HUES48 (cell line): ENCODE results near the gene RBM45.

Experiments
- H3K27ac ChIP-seq: one replicate; pipeline ENCODE4 v1.7.0; 2013; ENCODE audit warnings: low read depth, low read length, inconsistent platforms
- H3K27me3 ChIP-seq: 2 replicates; pipeline ENCODE4 v1.6.1; 2013; ENCODE audit warnings: mild to moderate bottlenecking, low read length; ENCODE audit not compliant: control insufficient read depth, insufficient read depth
- H3K36me3 ChIP-seq: 2 replicates; pipeline ENCODE4 v1.6.1; 2013; ENCODE audit warnings: low read length; ENCODE audit not compliant: control insufficient read depth, insufficient read depth
- H3K4me1 ChIP-seq: 2 replicates; pipeline ENCODE4 v1.6.1; 2013; ENCODE audit warnings: mild to moderate bottlenecking, low read length; ENCODE audit not compliant: control insufficient read depth, insufficient read depth
- H3K4me3 ChIP-seq: 2 replicates; pipeline ENCODE4 v1.5.1; 2013; ENCODE audit warnings: mild to moderate bottlenecking, low read depth, low read length
- H3K9ac ChIP-seq: 2 replicates; pipeline ENCODE4 v1.6.1; 2013; ENCODE audit warnings: mild to moderate bottlenecking, low read depth, low read length, moderate library complexity
- H3K9me3 ChIP-seq: 2 replicates; pipeline ENCODE4 v1.6.1; 2013; ENCODE audit warnings: low read length; ENCODE audit not compliant: control insufficient read depth, insufficient read depth

RBM45 gene

DNA sequence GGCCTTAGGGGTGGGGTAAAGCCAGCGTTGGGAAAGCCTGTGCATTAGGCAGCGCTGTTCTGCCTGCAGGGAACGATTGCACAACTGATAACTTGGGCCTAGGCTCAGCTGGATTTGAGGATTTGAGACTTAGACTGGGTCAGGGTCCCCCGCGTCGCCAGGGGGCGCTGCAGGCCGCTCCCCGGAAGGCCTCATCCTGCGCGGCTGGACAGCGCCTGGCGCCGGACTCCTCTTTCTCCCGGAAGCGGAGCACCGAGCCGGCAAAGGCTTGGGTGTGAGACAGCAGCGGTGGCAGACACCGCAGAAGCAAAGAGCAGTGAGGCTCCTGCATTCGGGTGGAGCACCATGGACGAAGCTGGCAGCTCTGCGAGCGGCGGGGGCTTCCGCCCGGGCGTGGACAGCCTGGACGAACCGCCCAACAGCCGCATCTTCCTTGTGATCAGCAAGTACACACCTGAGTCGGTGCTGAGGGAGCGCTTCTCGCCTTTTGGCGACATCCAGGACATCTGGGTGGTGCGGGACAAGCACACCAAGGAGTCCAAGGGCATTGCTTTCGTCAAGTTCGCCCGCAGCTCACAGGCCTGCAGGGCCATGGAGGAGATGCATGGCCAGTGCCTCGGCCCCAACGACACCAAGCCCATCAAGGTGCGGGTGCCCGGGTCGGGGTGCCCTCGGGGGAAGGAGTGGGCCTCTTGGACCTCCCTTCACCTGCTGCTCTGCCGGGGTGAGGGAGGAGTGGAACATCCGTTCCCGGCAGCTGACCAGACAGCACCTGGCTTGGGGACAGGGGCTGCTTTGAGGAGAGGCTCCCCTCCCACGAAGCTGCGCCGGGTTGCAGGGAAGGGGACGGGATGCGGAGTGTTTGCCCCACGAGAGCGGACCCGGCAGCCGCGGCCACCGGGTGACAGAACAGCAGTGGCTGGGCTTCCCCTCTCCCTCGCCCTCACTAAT is at the start of gene RBM45:
Gene RBM45 (plus strand): TSS at position 236 of the 951 bp plus-strand sequence. CDS start 110 bp downstream, at position 346.
- H3K27ac ChIP-seq: peak within 1 kb of the TSS; percentile 66
- no peaks in the 10 kb centered on the region for H3K36me3 ChIP-seq
- peak within 1 kb of the TSS; percentile 49 for H3K9ac ChIP-seq
- no peaks in the 10 kb centered on the region for H3K27me3 ChIP-seq
- H3K4me3 ChIP-seq: peak within 1 kb of the TSS; percentile 89
- H3K4me1 ChIP-seq: no peaks in the 10 kb centered on the region
- no peaks in the 10 kb centered on the region for H3K9me3 ChIP-seq

- Histone ChIP-seq H3K4me1 (no peaks in the 10 kb centered on the region), H3K4me3 (no peak overlapping the region)
Observed at GRCh38 chr2:178066324-178066723, 45.9 kb upstream of the RBM45 start.

DNA sequence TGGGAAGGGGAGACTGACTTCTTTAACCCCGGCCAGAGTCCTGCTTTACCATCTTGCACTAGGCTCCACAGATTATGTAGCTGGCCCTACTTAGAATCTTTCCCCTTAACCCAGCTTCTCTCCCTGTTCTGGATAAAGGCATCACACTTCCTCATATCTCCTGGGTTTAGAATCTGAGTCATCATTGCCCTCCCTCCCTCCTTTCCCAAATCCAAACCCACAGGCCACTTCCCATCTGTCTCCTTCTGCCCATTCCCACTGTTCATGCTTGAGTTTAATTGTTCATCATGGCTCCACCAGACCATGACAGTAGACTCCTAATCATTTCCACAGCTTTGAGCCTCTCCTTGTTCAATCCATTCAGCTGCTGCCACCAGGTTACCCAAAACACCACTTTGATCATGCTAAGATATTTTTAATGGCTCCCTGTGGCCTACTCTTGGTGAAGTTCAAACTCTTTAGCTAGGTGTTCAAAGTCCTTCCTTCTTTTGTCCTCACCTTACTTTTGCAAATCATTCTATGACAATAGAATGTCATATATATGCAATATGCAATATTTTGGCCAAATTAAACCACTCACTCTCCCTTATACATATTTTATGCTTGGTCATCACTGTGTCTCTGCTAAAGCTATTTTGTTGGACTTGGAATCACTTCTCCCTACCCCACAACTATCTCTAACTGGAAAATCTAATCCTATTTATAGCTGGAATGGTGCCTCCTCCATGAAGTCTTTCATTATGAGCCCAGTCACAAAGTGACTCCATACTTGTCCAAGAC is 45.2 kb upstream of the RBM45 start:
- no peak overlapping the region for H3K9ac ChIP-seq
- H3K27me3 ChIP-seq: peaks cover 17% of the 10 kb centered on the region
- H3K4me3 ChIP-seq: no peak overlapping the region
- H3K27ac ChIP-seq: no peak overlapping the region
- no peaks in the 10 kb centered on the region for H3K9me3 ChIP-seq
- H3K4me1 ChIP-seq: no peaks in the 10 kb centered on the region; the same call in 1 of the 2 replicates
- H3K36me3 ChIP-seq: no peaks in the 10 kb centered on the region

More at GRCh38 chr2:178066324-178066723, 45.9 kb upstream of the RBM45 start:
- Histone ChIP-seq H3K27ac (no peak overlapping the region), H3K9ac (no peak overlapping the region), H3K9me3 (no peaks in the 10 kb centered on the region), H3K36me3 (no peaks in the 10 kb centered on the region), H3K27me3 (peaks cover 10% of the 10 kb centered on the region)

DNA sequence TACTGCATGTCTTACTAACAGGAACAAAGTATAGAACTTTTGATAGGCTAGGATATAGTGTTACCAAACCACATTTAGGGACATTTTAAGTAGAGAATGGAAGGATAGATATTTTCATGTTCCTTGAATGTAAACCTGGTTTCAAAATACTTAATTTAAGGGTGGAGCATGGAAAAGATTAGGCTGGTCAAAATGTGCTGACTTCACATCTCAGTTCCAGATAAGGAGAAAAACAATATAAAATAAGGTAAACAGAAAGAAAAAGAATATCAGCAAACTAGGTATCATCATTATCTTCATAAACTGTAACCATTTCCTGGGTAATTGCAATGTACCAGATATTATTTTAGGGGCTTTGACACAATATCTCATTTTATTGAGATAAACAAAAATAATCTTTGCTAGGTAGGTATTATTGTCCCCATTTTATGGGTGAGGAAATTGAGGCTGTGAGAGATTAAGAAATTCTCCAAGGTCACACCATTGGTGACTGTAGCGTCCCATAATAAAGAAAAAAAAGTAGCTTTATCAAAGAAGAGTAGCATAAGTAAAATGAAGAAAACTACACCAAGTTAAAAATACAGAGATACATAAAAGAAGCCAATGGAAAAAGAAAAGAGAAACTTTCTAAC is 43.3 kb upstream of the RBM45 start:
- Histone ChIP-seq H3K9me3 (no peaks in the 10 kb centered on the region), H3K27ac (no peak overlapping the region), H3K4me1 (peaks cover 8% of the 10 kb centered on the region), H3K36me3 (no peaks in the 10 kb centered on the region), H3K27me3 (peaks cover 30% of the 10 kb centered on the region), H3K9ac (no peak overlapping the region), H3K4me3 (no peak overlapping the region)

- Histone ChIP-seq H3K27me3 (peaks cover 36% of the 10 kb centered on the region), H3K27ac (no peak overlapping the region), H3K9me3 (no peaks in the 10 kb centered on the region), H3K36me3 (no peaks in the 10 kb centered on the region), H3K9ac (no peak overlapping the region), H3K4me3 (no peak overlapping the region), H3K4me1 (peaks cover 8% of the 10 kb centered on the region)
Observed at GRCh38 chr2:178069551-178069950, 42.7 kb upstream of the RBM45 start.

DNA sequence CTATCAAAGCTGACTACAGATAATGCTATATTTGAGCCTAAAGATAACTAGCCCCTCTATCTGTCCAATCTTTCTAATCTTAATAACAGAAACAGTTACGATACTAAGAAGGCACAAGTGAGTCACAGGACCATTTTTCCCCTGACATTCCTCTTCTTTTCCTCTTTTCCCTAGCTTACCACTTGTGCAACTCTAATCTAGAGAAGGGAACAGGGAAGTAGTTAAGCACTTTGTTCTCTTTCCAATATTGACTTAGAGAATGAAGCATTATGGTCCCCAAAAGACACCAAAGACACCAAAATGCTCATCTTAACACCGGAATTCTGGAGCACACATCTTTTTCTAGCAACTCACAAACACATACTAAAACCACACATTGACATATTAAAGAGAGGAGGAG is 41.4 kb upstream of the RBM45 start:
- Histone ChIP-seq H3K9ac (no peak overlapping the region), H3K4me1 (peaks cover 8% of the 10 kb centered on the region), H3K27ac (no peak overlapping the region), H3K9me3 (no peaks in the 10 kb centered on the region), H3K36me3 (no peaks in the 10 kb centered on the region), H3K27me3 (peaks cover 38% of the 10 kb centered on the region), H3K4me3 (no peak overlapping the region)

DNA sequence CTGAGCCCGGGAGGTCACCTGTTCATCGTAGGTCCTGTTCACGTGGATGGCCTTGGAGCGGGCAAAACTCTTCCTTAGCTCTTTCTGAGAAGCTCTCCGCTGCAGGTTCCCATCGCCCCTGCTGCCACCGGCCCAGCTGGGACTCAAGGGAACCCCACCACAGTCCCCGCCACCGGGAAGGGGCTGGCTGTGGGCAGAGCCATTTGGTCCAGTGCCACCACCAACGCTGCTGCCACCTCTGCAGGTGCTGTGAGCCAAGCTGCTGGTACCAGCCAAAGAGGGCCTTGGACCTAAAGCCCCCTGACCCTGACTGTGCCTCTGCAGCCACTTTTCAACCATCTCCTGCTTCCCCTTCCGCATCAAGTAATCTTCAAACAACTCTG is 40.2 kb upstream of the RBM45 start:
- Histone ChIP-seq H3K4me3 (peak overlapping the region; percentile 72; the same call in 1 of the 2 replicates), H3K9me3 (no peaks in the 10 kb centered on the region), H3K4me1 (peaks cover 8% of the 10 kb centered on the region), H3K27me3 (peaks cover 38% of the 10 kb centered on the region), H3K36me3 (no peaks in the 10 kb centered on the region), H3K9ac (no peak overlapping the region), H3K27ac (no peak overlapping the region)

- no peaks in the 10 kb centered on the region for H3K9me3 ChIP-seq
- no peaks in the 10 kb centered on the region for H3K36me3 ChIP-seq
- no peak within 1 kb of the TSS for H3K27ac ChIP-seq
- H3K27me3 ChIP-seq: peaks cover 38% of the 10 kb centered on the region
- H3K9ac ChIP-seq: peak within 1 kb of the TSS; percentile 9; the same call in 1 of the 2 replicates
- peaks cover 8% of the 10 kb centered on the region for H3K4me1 ChIP-seq
- peak within 1 kb of the TSS; percentile 72 for H3K4me3 ChIP-seq
Observed at GRCh38 chr2:178072383-178073301, 39.6 kb upstream of the RBM45 start, which contains the start of gene PDE11A. TSS of gene PDE11A (minus strand) at chr2:178072777. CDS start at chr2:178072437, 340 bp downstream.

DNA sequence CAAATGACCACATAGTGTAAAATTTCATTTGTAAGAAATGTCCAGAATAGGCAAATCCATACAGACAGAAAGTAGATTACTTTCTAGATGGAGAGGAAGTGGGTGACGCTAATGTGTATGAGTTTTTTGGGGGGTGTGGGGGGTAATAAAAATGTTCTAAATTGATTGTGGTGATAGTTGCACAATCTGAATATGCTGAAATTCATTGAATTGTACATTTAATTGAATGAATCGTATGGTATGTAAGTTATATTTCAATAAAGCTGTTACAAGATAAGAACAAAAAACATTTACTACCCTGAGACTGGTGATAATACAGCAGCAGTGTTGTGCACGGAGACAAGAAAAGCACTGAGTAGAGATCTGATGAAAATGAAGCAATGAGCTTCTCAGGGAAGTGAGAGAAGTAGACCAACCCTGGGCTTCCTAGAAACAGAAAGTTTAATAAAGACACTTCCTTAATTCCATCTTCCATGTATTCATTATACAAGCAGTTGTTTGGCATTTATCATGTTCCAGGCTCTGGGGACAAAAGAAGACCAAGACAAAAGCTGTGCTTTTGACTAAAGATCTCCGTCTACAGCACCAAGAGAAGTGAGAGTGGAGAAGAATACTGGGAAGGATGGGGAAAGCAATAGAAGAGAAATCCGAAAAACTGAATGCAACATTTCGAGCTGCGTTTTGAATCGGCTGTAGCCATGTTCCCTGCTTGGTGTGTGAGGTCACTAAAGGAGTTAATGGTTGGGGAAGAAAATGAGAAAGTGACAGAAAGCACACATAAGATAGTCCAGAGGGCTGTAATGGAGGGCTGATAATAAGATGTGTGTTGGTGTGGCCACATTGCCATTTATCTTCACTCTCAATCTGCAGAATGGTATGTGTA is 37.9 kb upstream of the RBM45 start:
- H3K9me3 ChIP-seq: no peaks in the 10 kb centered on the region
- no peak overlapping the region for H3K27ac ChIP-seq
- H3K4me3 ChIP-seq: no peak overlapping the region
- no peak overlapping the region for H3K9ac ChIP-seq
- H3K36me3 ChIP-seq: no peaks in the 10 kb centered on the region
- H3K27me3 ChIP-seq: peaks cover 38% of the 10 kb centered on the region
- H3K4me1 ChIP-seq: peaks cover 8% of the 10 kb centered on the region
